Stimulated activated CD8-positive, alpha-beta memory T cell treated with anti-CD3 and anti-CD28 coated beads, Interleukin-7, amount 100 ng/mL, for 1 hour (primary cell): ENCODE data around the gene RNASE11.
"Not testable (repeated sequence)": the region's sequence is repeated elsewhere in the genome, so short reads cannot be mapped to it uniquely, and the experiment has no call there.

Source experiments
- DNase-seq, 2 donors: peaks; one replicate each; pipeline ENCODE4 v3.0.0-alpha.2; 2020; ENCODE audit warnings: low read depth in 2 of 2

The RNASE11 gene

DNA sequence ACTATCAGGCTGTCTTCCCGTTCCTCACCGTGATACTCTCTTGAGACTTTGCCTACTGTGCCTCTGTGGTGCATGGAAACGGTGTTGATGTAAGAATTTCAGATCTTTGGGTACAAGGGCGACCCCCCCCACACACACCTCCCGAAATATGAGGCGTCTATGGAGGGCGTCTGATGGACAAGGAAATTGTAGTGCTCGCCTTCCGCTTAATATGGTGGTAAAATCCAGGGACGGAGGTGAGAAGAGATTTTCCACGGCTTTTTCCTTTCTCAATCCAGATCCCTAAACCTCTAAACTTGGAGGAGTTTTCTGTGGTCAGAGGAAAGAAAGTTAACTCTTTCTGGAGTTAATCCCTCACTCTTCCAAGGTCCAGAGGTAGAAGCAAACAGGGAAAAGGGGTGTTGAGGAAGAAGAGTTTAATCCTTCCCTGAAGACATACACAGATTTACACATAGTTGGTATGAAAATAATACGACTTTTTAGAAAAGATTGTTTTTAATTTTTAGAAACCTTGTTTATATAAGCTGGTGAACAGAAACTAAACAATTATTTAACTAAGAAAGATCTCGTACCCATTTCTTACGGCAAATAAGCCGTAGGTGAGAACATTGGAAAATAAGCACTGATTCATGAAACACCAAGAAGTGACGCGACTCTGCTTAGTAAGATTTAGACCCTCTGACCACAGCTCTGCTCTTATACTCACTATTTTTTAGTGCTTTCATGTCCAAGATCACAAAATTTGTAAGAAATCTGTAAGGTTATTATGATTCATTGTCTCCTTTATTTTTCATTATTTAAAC, 26.4 kb upstream of the RNASE11 start:
- no peak for DNase-seq

DNA sequence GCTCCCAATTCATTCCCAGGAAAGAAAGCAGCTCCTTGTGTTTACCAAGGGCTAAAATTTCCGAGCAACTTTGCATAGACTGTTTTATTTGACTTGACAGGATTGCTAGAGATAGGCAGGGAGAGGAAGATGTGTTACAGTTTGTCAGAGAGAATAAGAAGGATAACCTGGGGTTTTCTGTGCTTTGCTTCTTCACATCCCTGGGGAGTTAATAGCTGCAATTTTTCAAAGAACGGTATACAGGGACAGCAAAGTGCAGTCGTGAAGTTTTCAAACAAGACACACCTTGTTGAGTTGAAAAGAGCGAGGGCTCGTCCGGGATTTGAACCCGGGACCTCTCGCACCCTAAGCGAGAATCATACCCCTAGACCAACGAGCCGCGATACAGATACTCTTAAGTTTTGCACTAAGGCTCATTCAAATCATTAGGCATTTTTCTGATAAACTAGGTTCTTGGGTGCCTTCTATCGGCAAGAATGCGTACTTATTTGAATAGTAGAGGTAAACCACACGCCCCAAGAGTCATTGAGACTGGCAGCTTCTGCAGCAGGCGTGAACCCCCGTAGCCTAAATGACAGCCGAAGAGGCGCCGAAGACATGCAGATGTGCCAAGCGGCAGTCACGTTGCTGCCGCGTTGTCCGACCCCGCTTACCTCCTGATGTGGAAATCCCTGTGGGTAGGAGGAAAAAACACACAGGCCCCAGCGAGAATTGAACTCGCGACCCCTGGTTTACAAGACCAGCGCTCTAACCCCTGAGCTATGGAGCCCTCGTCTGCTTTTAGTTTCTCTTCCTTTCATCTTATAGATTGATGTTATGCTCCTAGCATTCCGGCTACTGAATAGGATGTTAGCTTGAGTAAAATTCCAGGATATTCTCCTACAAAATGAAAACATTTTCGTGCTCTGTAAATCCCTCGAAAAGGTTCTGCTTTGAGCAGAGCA, 25.6 kb upstream of the RNASE11 start:
- DNase-seq, result peak; percentile 63 to 65

DNA sequence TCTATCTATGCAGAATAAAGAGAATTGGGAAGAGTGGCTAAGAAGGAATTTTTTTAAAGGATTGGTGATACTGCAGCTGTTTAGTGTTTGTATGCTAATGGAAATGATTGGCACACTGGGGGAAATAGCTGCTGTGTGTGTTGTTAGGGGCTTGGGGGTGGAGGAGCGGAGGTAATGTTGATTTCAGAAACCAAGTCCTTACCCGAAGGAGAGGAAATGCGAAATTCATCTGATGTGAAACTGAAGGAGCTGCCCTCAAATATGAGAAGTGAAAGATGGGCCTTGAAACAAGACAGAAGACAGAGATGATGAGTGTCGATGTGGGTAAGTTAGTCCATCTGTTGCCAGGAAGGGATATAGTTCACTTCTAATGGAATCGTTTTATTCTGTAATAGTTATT, 24.6 kb upstream of the RNASE11 start:
- DNase-seq, result no peak

- no peak for DNase-seq
These were observed 23.5 kb upstream of the RNASE11 start for GRCh38 chr14:20611277-20611676.

DNA sequence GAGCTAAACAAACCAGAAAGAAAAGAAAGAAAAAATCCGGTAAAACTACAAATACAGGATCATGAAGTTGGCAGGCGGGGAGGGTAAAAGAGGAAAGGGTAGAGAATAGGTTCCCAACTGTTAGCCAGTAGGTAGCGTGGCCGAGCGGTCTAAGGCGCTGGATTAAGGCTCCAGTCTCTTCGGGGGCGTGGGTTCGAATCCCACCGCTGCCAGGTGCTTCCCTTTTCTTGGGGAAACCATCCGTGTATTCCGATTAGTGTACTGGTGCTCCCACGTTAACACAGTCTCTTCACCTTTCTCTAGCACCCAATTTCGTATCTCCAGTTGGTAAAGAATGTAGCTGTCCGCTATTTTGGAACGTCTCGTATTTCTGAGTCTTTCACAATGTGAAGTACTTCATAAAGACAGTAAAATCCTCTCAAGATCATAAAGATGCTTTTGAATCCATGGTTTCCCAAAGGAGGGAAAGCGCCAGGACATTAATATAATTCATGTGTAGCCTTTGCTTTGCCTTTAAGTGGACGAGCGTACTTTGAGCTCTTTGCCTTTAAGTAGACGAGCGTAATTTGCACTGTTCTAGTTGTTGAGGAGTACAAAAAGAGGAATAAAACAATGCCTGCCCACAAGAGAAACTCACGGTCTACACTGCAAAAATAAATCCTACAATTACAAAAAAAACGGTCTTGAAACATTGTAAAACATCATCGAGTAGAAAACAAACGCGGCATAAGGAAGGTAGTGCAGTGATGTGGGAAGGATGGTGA, 22.4 kb upstream of the RNASE11 start:
- peak; percentile 45 to 57 for DNase-seq

GRCh38 chr14:20609215-20610001, 21.6 kb upstream of the RNASE11 start:
- DNase-seq, result peak in 1 of 2 donors; percentile 32

DNA sequence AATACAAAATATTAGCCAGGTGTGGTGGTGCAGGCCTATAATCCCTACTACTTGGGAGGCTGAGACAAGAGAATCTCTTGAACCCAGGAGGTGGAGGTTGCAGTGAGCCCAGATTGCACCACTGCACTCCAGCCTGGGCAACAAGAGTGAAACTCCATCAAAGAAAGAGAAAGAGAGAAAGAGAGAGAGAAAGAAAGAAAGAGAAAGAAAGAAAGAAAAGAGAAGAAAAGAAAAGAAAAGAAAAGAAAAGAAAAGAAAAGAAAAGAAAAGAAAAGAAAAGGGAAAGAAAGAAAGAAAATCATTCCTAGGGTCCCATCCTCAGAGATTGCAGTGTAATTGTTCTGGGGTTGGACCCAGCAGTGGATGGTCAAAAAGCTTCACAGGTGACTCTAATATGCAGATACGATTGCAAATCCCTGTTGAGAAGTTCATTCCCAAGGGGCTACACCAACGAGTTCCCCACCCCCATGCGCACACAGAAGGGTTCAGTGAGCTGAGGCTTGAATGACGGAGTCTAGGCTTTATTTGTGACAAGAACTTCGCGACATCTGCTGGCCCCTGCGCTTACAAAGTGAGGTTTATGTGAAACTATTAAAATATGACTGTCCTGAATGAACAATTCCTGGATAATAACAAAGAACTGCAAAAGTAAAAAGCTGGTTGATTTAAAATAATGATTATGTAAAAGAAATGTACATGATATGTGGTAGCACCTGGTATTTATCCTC, 20.7 kb upstream of the RNASE11 start:
- DNase-seq, result no peak

DNA sequence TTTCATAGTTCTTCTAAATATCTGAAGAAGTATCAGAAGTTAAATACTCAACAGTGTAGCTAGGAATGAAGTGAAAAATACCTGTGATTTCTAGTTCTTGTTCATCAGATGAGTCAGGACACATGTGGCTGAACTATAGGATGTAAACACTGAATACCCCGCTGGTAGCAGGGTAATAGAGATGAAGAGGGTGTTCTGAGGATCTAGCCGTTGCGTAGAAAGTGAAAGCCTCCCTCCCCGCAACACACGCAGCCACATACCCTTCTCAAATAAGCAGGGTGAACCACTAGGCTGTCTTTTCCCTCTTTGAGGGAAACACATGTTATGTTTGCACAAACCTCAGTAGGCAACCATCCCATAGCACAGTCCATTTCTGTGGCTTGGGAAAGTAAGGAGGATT, 19.8 kb upstream of the RNASE11 start:
- DNase-seq, result no peak

GRCh38 chr14:20606902-20607242, 19.1 kb upstream of the RNASE11 start:
- no peak for DNase-seq

DNA sequence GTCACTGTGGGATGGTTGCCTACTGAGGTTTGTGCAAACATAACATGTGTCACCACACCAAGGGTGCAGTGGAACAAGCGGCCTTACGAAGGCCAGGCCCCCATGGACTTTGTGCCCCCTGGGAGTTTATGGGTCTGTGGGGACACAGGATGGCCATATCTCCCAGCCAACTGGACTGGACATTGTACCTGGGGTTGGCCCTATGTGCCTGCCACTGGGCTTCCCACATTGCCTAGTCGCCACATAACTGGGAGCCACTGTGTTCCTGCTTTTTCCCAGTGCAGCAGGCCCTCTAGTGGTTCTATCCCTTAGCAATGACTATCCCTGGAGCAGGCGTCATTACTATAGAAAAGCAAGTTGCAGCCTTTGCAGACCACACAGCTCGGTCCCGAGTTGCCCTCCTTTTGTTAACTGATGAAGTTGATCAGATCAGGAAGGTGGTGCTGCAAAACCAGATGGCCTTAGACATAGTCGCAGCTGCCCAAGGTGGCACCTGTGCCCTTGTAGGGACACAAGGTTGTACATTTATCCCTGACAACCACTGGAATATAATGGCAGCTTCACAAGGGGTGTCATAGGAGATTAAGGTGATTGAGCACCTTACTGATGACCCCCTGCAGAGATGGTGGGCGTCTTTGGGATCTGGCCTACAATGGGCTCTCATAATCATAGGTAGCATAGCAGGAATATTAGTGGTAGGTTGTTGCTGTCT, 18.5 kb upstream of the RNASE11 start:
- DNase-seq, result no peak

DNA sequence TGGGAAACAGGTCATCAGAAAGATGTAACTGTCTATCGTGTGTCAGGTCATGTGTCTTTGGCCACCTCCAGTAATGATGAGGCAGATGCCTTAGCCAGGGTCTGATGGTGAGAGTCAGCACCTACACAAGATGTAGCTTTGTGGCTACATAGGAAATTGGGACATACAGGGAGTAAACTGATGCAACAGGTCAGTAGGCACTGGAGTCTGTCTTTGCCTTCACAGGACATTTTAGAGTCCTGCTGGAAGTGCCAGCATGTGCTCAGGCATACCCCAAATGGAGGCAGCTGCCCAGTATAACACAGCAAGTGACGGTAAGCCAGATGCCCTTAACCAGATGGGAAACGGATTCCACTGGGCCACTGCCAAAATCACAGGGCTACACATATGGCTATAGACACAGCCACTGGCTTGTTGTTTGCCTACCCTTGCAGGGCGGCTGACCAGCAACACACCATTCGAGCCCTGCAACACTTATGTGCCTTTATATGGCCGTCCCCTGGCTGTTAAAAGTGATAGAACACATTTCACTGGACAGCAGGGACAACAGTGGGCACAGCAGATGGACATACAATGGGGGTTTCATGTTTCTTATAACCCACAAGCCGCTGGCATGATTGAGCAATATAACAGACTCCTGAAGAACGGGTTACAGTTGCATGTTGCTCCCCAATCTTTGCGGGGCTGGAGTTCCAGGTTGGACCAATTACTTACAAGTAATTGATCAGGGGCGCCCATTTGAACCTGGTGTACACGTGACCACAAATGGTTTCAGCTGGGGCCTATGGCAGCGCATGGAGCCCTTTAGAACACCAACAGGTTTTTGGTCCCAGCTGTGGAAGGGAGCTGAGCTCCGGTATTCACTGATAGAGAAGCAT, 16.3 kb upstream of the RNASE11 start:
- no peak for DNase-seq

DNA sequence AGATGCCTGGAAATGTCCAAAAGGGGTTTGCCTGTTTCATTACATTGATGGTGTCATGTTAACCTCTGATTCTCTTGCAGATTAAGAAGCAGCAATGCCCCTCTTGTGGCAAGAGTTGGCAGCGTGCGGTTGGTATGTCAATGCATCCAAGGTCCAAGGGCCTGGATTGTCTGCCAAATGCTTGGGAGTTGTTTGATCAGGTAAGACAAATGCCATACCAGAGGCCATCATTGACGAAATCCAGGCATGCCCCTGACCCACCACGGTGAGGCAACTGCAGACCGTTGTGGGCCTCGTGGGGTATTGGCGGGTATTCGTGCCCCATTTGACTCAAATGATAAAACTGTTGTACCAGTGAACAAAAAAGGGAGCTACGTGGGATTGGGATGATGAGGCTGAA, 14.8 kb upstream of the RNASE11 start:
- no peak for DNase-seq

DNA sequence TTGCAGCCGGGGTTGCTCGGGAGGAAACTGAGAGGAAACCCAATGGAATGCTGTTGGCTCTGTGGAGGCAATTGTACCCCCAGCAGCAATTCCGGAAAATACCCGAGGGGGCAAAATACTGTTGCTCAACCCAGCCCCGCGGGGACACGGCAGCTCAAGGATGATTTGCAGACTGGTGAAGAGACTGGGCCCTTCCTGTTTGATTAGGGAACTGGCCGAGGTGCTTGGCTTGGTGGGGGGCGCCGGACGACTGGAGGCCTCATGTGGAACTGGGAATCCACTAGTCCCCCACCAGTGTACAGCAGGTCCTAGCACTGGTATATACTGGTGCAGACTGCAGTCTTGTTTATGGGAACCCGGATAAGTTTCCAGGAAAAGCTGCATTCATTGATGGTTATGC, 13.7 kb upstream of the RNASE11 start:
- DNase-seq, result no peak

GRCh38 chr14:20597108-20597507, 9.3 kb upstream of the RNASE11 start:
- DNase-seq, result no peak

DNA sequence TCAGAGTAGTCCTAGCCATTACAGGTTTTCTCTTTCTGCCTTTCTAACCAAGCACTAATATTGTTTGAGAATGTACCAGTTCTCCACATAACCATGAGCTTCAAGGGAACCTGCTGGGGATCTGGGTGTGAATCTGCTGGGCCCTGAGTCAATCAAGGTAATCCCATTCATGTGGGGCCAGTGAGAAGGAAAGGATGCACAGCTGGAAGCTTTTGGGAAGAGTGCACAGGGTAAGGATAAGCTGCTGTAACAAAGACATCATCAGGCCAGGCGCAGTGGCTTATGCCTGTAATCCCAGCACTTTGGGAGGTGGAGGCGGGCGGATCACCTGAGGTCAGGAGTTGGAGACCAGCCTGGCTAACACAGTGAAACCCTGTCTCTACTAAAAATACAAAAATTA, 7.9 kb upstream of the RNASE11 start:
- not testable (repeated sequence) for DNase-seq

DNA sequence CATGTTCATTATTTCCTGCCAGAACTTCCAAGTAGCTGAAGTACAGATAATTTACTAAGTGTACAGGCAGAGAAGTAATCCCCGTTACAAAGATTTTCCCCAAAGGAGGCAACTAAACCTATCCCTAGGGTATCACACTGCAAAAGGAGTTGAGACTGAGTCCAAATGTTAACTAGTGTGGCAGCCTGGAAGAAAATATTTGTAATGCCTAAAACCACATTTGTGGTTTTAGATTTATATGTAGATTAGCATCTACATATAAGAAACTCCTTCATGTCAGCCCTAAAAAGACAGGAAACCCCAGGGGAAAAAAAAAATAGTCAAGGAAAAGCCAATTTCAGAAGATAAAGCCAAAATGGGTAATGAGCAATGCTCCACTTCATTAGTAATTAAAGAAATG, 4.8 kb upstream of the RNASE11 start:
- no peak for DNase-seq

GRCh38 chr14:20591235-20591634, 3.4 kb upstream of the RNASE11 start, which contains the start of gene RNASE12:
Gene RNASE12, minus strand, starts transcription at chr14:20591376. Its CDS starts 653 bp downstream, at chr14:20590723.
- DNase-seq, result no peak

DNA sequence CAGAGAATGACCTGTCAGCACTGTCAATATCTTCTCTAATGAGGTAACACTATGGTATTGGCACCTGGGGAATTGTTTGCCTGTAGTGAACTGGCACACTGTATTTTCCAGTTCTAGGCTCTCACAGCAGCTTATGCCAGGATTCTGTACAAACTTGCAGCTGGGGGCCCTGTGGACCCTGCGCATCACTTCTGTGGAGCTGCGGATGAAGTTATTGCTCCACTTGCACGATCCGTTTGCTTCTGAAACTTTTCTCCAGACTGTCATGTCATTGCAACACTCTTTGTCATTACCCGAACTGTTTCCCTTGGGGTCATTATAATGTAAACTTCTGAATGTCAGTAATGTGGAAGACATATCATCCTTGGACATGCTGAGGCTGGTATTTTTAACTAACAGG, 3.9 kb downstream of the RNASE11 start:
- DNase-seq, result no peak

DNA sequence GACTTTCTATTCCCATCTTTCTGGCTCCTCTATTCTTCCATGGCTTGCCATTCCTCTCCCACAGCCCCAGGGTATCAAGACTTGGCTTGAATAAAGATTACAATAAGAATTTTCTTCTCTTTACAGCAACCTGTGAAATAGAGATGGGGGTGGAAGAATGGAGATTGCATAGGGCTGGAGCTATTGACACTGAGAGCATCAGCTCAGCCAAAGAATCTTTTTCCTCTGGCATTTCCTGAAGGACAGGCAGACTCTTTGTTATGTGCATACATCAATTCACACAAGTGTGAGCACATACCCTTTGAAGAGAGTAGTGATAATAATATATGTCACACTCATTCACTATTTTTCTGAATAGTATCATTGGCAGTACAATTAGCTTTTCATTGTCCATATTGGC, 4.7 kb downstream of the RNASE11 start:
- DNase-seq, result no peak
